Measurements from ENCODE around the gene CLDN10. TPM values are rescaled to one million over a fixed set of nuclear protein-coding genes. Genes with fewer than 3 reads are reported as not detected.

The CLDN10 gene
- total and polyA plus RNA-seq, 11 donors, result 0.12 to 0.52 (median 0.29) TPM; not detected in 7

DNA sequence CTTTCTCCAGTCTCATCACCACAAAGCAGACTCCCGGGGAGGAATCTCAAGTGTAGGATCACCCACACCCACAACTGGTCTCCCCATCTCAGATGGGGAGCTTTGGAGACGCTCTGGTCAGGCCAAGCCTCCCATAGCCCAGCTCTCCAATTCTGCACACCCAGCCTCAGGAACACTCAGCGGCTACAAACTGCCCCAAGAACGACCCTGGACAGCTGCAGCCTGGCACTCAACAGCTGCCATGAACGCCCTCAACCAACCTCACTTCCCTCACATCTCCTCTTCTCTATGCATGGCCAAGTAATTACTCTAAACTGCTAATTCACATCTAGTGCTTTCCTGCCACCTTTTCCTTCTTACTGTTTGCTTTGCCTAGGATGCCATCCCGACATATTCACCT lies 49.4 kb downstream of the CLDN10 start:
- Histone ChIP-seq H3K27ac (no peak overlapping the region), H3K4me3 (no peak overlapping the region), H3K9me3 (no peaks in the 10 kb centered on the region), H3K27me3 (no peaks in the 10 kb centered on the region), H3K4me1 (peaks cover 0 to 5% (median 0%) of the 10 kb centered on the region in 12 donors), H3K36me3 (peaks cover 0 to 43% (median 0%) of the 10 kb centered on the region in 9 donors)
- DNase-seq (no peak), ATAC-seq (no peak)
- 93 to 97% (median 93%) methylated on average over 6 of the region's 6 CpGs for WGBS, 4 donors
- TF ChIP-seq POLR2A (IDR thresholded peaks at IDR 0.05) (no peak), CTCF (IDR thresholded peaks at IDR 0.05) (no peak)
- intact Hi-C loops (cut with DNase I), result loop anchor here in 1 of 10 donors (10.0 kb wide), 1 partner anchor 107 kb away; no protein-coding TSS in a partner anchor

- Histone ChIP-seq H3K4me1 (peaks cover 0 to 9% (median 0%) of the 10 kb centered on the region in 12 donors), H3K4me3 (no peak overlapping the region), H3K9me3 (no peaks in the 10 kb centered on the region), H3K36me3 (peaks cover 0 to 40% (median 0%) of the 10 kb centered on the region in 9 donors), H3K27ac (no peak overlapping the region), H3K27me3 (no peaks in the 10 kb centered on the region)
- intact Hi-C loops (cut with DNase I), result loop anchor here in 1 of 10 donors (10.0 kb wide), 1 partner anchor 109 kb away; no protein-coding TSS in a partner anchor
- ATAC-seq (peak in 2 of 4 donors; percentile 46 to 64), DNase-seq (no peak)
- TF ChIP-seq POLR2A (IDR thresholded peaks at IDR 0.05), result no peak
- no peak for TF ChIP-seq CTCF (IDR thresholded peaks at IDR 0.05)
- WGBS, 4 donors, result 78 to 84% (median 82%) methylated on average over 12 of the region's 12 CpGs
These were observed 51.5 kb downstream of the CLDN10 start for GRCh38 chr13:95603887-95604555.

GRCh38 chr13:95604556-95604915 lies 52.0 kb downstream of the CLDN10 start:
- no peaks in the 10 kb centered on the region for H3K9me3 ChIP-seq
- intact Hi-C loops (cut with DNase I), result loop anchor here in 1 of 10 donors (10.0 kb wide), 1 partner anchor 110 kb away; no protein-coding TSS in a partner anchor
- H3K27me3 ChIP-seq, result no peaks in the 10 kb centered on the region
- H3K36me3 ChIP-seq, result peaks cover 0 to 35% (median 0%) of the 10 kb centered on the region in 9 donors
- H3K4me3 ChIP-seq, result no peak overlapping the region
- ATAC-seq (no peak), DNase-seq (no peak)
- no peak overlapping the region for H3K27ac ChIP-seq
- TF ChIP-seq CTCF (IDR thresholded peaks at IDR 0.05), result no peak
- TF ChIP-seq POLR2A (IDR thresholded peaks at IDR 0.05), result no peak
- H3K4me1 ChIP-seq, result peaks cover 0 to 11% (median 0%) of the 10 kb centered on the region in 12 donors
- 92 to 97% (median 93%) methylated on average over 3 of the region's 3 CpGs for WGBS, 4 donors

GRCh38 chr13:95605448-95606125 lies 53.1 kb downstream of the CLDN10 start:
- intact Hi-C loops (cut with DNase I), result loop anchor here in 1 of 10 donors (10.0 kb wide), 1 partner anchor 111 kb away; no protein-coding TSS in a partner anchor
- TF ChIP-seq POLR2A (IDR thresholded peaks at IDR 0.05), result no peak
- TF ChIP-seq CTCF (IDR thresholded peaks at IDR 0.05), result no peak
- H3K4me1 ChIP-seq, result peaks cover 0 to 11% (median 0%) of the 10 kb centered on the region in 12 donors
- WGBS, 4 donors, result 90 to 95% (median 92%) methylated on average over 3 of the region's 3 CpGs
- peaks cover 0 to 31% (median 0%) of the 10 kb centered on the region in 9 donors for H3K36me3 ChIP-seq
- H3K9me3 ChIP-seq, result no peaks in the 10 kb centered on the region
- no peak overlapping the region for H3K4me3 ChIP-seq
- no peak for ATAC-seq
- DNase-seq, result no peak
- H3K27me3 ChIP-seq, result no peaks in the 10 kb centered on the region
- H3K27ac ChIP-seq, result no peak overlapping the region
